ENCODE results near the gene TMEM200C.

Gene TMEM200C

DNA sequence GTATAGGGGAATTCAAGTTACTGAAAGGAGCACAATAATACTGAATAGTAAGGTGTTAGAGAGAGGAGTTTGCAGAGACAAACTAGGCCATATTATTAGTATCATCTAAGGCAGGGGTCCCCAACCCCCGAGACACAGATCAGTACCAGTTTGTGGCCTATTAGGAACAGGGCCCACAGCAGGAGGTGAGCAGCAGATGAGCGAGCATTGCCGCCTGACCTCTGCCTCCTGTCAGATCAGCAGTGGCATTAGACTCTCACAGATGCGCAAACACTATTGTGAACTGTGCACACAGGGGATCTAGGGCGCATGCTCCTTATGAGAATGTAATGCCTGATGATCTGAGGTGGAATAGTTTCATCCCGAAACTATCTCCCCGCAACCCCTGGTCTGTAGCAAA is 41.8 kb upstream of the TMEM200C start:
- no peak for DNase-seq
- Histone ChIP-seq H3K27me3 (replicated peaks in 2 of 5; ENCODE audit: control insufficient read depth in 4 of 5, insufficient read depth in 5 of 5, low read length in 4 of 5) (peaks cover 0 to 8% (median 0%) of the 10 kb centered on the region in 5 experiments), H3K9me3 (ENCODE audit: control extremely low read depth in 1 of 5, control insufficient read depth in 4 of 5, insufficient read depth in 2 of 5, low read depth in 1 of 5, low read length in 4 of 5) (no peaks in the 10 kb centered on the region), H3K4me3 (ENCODE audit: control insufficient read depth in 1 of 7, extremely low read depth in 1 of 7, insufficient read depth in 4 of 7, low read depth in 2 of 7, low read length in 6 of 7) (no peak overlapping the region), H3K27ac (ENCODE audit: insufficient read depth in 1 of 2, low read depth in 1 of 2, low read length in 2 of 2, poor library complexity in 1 of 2, severe bottlenecking in 2 of 2) (no peak overlapping the region), H3K36me3 (ENCODE audit: control insufficient read depth in 4 of 4, insufficient read depth in 4 of 4, low read length in 3 of 4) (no peaks in the 10 kb centered on the region), H3K4me1 (ENCODE audit: control extremely low read depth in 1 of 4, control insufficient read depth in 4 of 4, insufficient read depth in 4 of 4, low read length in 3 of 4) (no peaks in the 10 kb centered on the region)
- WGBS (ENCODE audit: insufficient coverage): 99% methylated on average over 7 of the region's 7 CpGs
- CTCF ChIA-PET: no interaction called here
- POLR2A ChIA-PET: no interaction called here

GRCh38 chr18:5930789-5931188 is 35.5 kb upstream of the TMEM200C start:
- 85% methylated on average over 2 of the region's 2 CpGs for WGBS (ENCODE audit: insufficient coverage)
- Histone ChIP-seq H3K9me3 (ENCODE audit: control extremely low read depth in 1 of 5, control insufficient read depth in 4 of 5, insufficient read depth in 2 of 5, low read depth in 1 of 5, low read length in 4 of 5) (peaks cover 0 to 5% (median 0%) of the 10 kb centered on the region in 5 experiments), H3K27me3 (replicated peaks in 2 of 5; ENCODE audit: control insufficient read depth in 4 of 5, insufficient read depth in 5 of 5, low read length in 4 of 5) (peaks cover 0 to 5% (median 2%) of the 10 kb centered on the region in 5 experiments), H3K36me3 (ENCODE audit: control insufficient read depth in 4 of 4, insufficient read depth in 4 of 4, low read length in 3 of 4) (no peaks in the 10 kb centered on the region), H3K4me1 (ENCODE audit: control extremely low read depth in 1 of 4, control insufficient read depth in 4 of 4, insufficient read depth in 4 of 4, low read length in 3 of 4) (no peaks in the 10 kb centered on the region), H3K27ac (ENCODE audit: insufficient read depth in 1 of 2, low read depth in 1 of 2, low read length in 2 of 2, poor library complexity in 1 of 2, severe bottlenecking in 2 of 2) (no peak overlapping the region), H3K4me3 (ENCODE audit: control insufficient read depth in 1 of 7, extremely low read depth in 1 of 7, insufficient read depth in 4 of 7, low read depth in 2 of 7, low read length in 6 of 7) (no peak overlapping the region)
- POLR2A ChIA-PET: no interaction called here
- no peak for DNase-seq
- CTCF ChIA-PET: no interaction called here

DNA sequence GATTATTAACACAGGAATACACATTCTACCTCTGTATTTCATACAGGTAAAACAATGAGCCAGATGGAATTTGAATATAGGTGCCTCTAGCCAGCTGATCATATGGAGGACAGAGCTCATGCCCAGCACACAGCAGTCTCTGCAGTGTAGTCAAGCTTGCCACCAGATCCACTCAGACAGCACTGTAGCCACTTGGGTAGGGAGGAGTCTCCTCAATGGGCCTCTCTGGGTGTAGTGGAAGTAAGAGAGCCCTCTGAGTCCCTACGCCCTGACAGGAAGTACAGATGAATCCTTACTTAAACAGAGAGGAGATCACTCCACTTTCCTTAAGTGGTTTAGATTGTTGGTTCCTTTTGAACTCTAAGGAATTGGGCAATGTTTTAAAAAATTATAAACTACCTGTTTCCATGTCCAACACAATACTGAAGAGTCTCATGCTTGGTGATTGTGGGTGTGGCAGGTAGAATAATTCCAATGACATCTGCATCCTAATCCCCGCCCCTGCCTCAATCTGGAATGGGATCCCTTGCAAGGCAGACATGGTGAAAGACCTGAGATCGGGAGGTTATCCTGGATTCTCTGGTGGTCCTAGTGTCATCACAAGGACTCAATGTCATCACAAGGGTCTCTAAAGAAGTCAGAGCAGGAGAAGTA is 23.0 kb upstream of the TMEM200C start:
- peaks cover 0 to 4% (median 3%) of the 10 kb centered on the region in 5 experiments for H3K27me3 ChIP-seq (replicated peaks in 2 of 5; ENCODE audit: control insufficient read depth in 4 of 5, insufficient read depth in 5 of 5, low read length in 4 of 5)
- H3K36me3 ChIP-seq (ENCODE audit: control insufficient read depth in 4 of 4, insufficient read depth in 4 of 4, low read length in 3 of 4): no peaks in the 10 kb centered on the region
- no peak overlapping the region for H3K27ac ChIP-seq (ENCODE audit: insufficient read depth in 1 of 2, low read depth in 1 of 2, low read length in 2 of 2, poor library complexity in 1 of 2, severe bottlenecking in 2 of 2)
- H3K4me1 ChIP-seq (ENCODE audit: control extremely low read depth in 1 of 4, control insufficient read depth in 4 of 4, insufficient read depth in 4 of 4, low read length in 3 of 4): no peaks in the 10 kb centered on the region
- WGBS (ENCODE audit: insufficient coverage): 88% methylated on average over 1 of the region's 3 CpGs
- no peak for DNase-seq
- no peaks in the 10 kb centered on the region for H3K9me3 ChIP-seq (ENCODE audit: control extremely low read depth in 1 of 5, control insufficient read depth in 4 of 5, insufficient read depth in 2 of 5, low read depth in 1 of 5, low read length in 4 of 5)
- ChIA-PET CTCF (no interaction called here), POLR2A (no interaction called here)
- H3K4me3 ChIP-seq (ENCODE audit: control insufficient read depth in 1 of 7, extremely low read depth in 1 of 7, insufficient read depth in 4 of 7, low read depth in 2 of 7, low read length in 6 of 7): no peak overlapping the region

DNA sequence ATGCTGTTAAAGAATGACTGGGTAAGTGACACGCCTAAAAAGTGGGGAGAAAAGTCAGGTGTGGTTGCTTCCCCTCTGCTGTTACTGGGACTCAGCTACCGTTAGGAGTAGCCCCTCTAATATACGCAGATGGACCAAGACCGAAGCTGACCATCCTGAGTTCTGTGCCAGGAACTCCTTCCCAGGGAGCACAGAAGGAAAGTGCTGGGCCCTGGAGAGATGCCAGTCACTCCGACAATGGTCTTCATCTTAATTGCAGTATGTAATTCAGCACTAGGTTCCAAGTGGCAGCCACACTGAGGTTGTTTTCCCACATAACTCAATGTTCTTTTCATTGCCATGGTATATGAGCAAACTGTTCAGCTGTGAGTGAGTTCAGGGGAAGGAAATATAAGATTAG is 19.6 kb upstream of the TMEM200C start:
- CTCF ChIA-PET: no interaction called here
- POLR2A ChIA-PET: no interaction called here
- WGBS (ENCODE audit: insufficient coverage): 100% methylated on average over 2 of the region's 5 CpGs

GRCh38 chr18:5914016-5914415 is 18.7 kb upstream of the TMEM200C start:
- CTCF ChIA-PET: no interaction called here
- WGBS (ENCODE audit: insufficient coverage): 40% methylated on average over 1 of the region's 1 CpG
- no peak for DNase-seq

More for the DNA sequence above, 19.6 kb upstream of the TMEM200C start:
- H3K27me3 ChIP-seq (replicated peaks in 2 of 5; ENCODE audit: control insufficient read depth in 4 of 5, insufficient read depth in 5 of 5, low read length in 4 of 5): peaks cover 0 to 4% (median 3%) of the 10 kb centered on the region in 5 experiments
- no peaks in the 10 kb centered on the region for H3K9me3 ChIP-seq (ENCODE audit: control extremely low read depth in 1 of 5, control insufficient read depth in 4 of 5, insufficient read depth in 2 of 5, low read depth in 1 of 5, low read length in 4 of 5)
- no peaks in the 10 kb centered on the region for H3K36me3 ChIP-seq (ENCODE audit: control insufficient read depth in 4 of 4, insufficient read depth in 4 of 4, low read length in 3 of 4)
- no peak overlapping the region for H3K4me3 ChIP-seq (ENCODE audit: control insufficient read depth in 1 of 7, extremely low read depth in 1 of 7, insufficient read depth in 4 of 7, low read depth in 2 of 7, low read length in 6 of 7)
- no peaks in the 10 kb centered on the region for H3K4me1 ChIP-seq (ENCODE audit: control extremely low read depth in 1 of 4, control insufficient read depth in 4 of 4, insufficient read depth in 4 of 4, low read length in 3 of 4)
- DNase-seq: no peak
- H3K27ac ChIP-seq (ENCODE audit: insufficient read depth in 1 of 2, low read depth in 1 of 2, low read length in 2 of 2, poor library complexity in 1 of 2, severe bottlenecking in 2 of 2): no peak overlapping the region

GRCh38 chr18:5912566-5912965 is 17.2 kb upstream of the TMEM200C start:
- no peak overlapping the region for H3K4me3 ChIP-seq (ENCODE audit: control insufficient read depth in 1 of 7, extremely low read depth in 1 of 7, insufficient read depth in 4 of 7, low read depth in 2 of 7, low read length in 6 of 7)
- WGBS (ENCODE audit: insufficient coverage): 96% methylated on average over 4 of the region's 7 CpGs
- peaks cover 0 to 4% (median 2%) of the 10 kb centered on the region in 5 experiments for H3K27me3 ChIP-seq (replicated peaks in 2 of 5; ENCODE audit: control insufficient read depth in 4 of 5, insufficient read depth in 5 of 5, low read length in 4 of 5)
- DNase-seq: no peak
- H3K4me1 ChIP-seq (ENCODE audit: control extremely low read depth in 1 of 4, control insufficient read depth in 4 of 4, insufficient read depth in 4 of 4, low read length in 3 of 4): no peaks in the 10 kb centered on the region
- H3K9me3 ChIP-seq (ENCODE audit: control extremely low read depth in 1 of 5, control insufficient read depth in 4 of 5, insufficient read depth in 2 of 5, low read depth in 1 of 5, low read length in 4 of 5): no peaks in the 10 kb centered on the region
- no peaks in the 10 kb centered on the region for H3K36me3 ChIP-seq (ENCODE audit: control insufficient read depth in 4 of 4, insufficient read depth in 4 of 4, low read length in 3 of 4)
- H3K27ac ChIP-seq (ENCODE audit: insufficient read depth in 1 of 2, low read depth in 1 of 2, low read length in 2 of 2, poor library complexity in 1 of 2, severe bottlenecking in 2 of 2): no peak overlapping the region
- ChIA-PET POLR2A (no interaction called here), CTCF (interaction anchor here (2.3 kb wide), 1 partner anchor 22 kb away, joined by 6 read pairs; no protein-coding TSS in a partner anchor)

More at GRCh38 chr18:5914016-5914415, 18.7 kb upstream of the TMEM200C start:
- H3K9me3 ChIP-seq (ENCODE audit: control extremely low read depth in 1 of 5, control insufficient read depth in 4 of 5, insufficient read depth in 2 of 5, low read depth in 1 of 5, low read length in 4 of 5): no peaks in the 10 kb centered on the region
- POLR2A ChIA-PET: no interaction called here
- no peak overlapping the region for H3K4me3 ChIP-seq (ENCODE audit: control insufficient read depth in 1 of 7, extremely low read depth in 1 of 7, insufficient read depth in 4 of 7, low read depth in 2 of 7, low read length in 6 of 7)
- no peak overlapping the region for H3K27ac ChIP-seq (ENCODE audit: insufficient read depth in 1 of 2, low read depth in 1 of 2, low read length in 2 of 2, poor library complexity in 1 of 2, severe bottlenecking in 2 of 2)
- H3K4me1 ChIP-seq (ENCODE audit: control extremely low read depth in 1 of 4, control insufficient read depth in 4 of 4, insufficient read depth in 4 of 4, low read length in 3 of 4): no peaks in the 10 kb centered on the region
- peaks cover 0 to 4% (median 2%) of the 10 kb centered on the region in 5 experiments for H3K27me3 ChIP-seq (replicated peaks in 2 of 5; ENCODE audit: control insufficient read depth in 4 of 5, insufficient read depth in 5 of 5, low read length in 4 of 5)
- H3K36me3 ChIP-seq (ENCODE audit: control insufficient read depth in 4 of 4, insufficient read depth in 4 of 4, low read length in 3 of 4): no peaks in the 10 kb centered on the region

DNA sequence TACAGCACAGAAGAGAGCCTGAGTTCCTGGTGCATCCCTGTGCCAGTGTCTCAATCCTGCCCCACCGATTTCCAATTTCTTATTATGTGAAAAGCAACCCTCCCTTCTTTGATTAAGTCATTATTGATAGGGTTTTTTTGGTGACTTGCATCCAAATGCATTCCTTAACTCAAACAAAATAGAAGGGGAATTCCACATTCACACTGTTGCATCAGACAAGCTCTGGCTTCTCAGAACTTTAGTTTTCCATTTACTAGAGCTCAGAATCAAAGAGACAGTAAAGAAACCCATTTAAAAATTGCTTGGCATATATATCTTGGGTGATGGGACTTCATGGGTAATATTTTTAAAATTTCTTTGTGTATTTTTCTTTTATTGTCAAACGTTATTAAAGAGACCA is 13.8 kb upstream of the TMEM200C start:
- Histone ChIP-seq H3K27ac (ENCODE audit: insufficient read depth in 1 of 2, low read depth in 1 of 2, low read length in 2 of 2, poor library complexity in 1 of 2, severe bottlenecking in 2 of 2) (no peak overlapping the region), H3K9me3 (ENCODE audit: control extremely low read depth in 1 of 5, control insufficient read depth in 4 of 5, insufficient read depth in 2 of 5, low read depth in 1 of 5, low read length in 4 of 5) (peaks cover 0 to 2% (median 0%) of the 10 kb centered on the region in 5 experiments), H3K4me3 (ENCODE audit: control insufficient read depth in 1 of 7, extremely low read depth in 1 of 7, insufficient read depth in 4 of 7, low read depth in 2 of 7, low read length in 6 of 7) (no peak overlapping the region), H3K36me3 (ENCODE audit: control insufficient read depth in 4 of 4, insufficient read depth in 4 of 4, low read length in 3 of 4) (no peaks in the 10 kb centered on the region), H3K4me1 (ENCODE audit: control extremely low read depth in 1 of 4, control insufficient read depth in 4 of 4, insufficient read depth in 4 of 4, low read length in 3 of 4) (no peaks in the 10 kb centered on the region), H3K27me3 (replicated peaks in 2 of 5; ENCODE audit: control insufficient read depth in 4 of 5, insufficient read depth in 5 of 5, low read length in 4 of 5) (peaks cover 0 to 10% (median 2%) of the 10 kb centered on the region in 5 experiments)
- ChIA-PET CTCF (interaction anchor here (0.8 kb wide), 1 partner anchor 11 kb away, joined by 3 read pairs; no protein-coding TSS in a partner anchor), POLR2A (interaction anchor here (0.6 kb wide), 1 partner anchor 525 kb away, joined by 5 read pairs; no protein-coding TSS in a partner anchor)
- WGBS (ENCODE audit: insufficient coverage): no CpG with 5 or more reads among the region's 2 CpGs
- DNase-seq: no peak

Measured in common myeloid progenitor, CD34-positive (primary cell).